Thyroid gland (tissue), 4 donors: ENCODE data around the gene PHF21A. TPM values are rescaled to one million over a fixed set of nuclear protein-coding genes. Genes with fewer than 3 reads are reported as not detected.
"Not testable (repeated sequence)": the region's sequence is repeated elsewhere in the genome, so short reads cannot be mapped to it uniquely, and the experiment has no call there.

Source experiments
- DNase-seq, 2 donors: peaks; one replicate each; pipeline ENCODE4 v3.0.0-alpha.2; 2019
- H3K27ac ChIP-seq, 3 donors: fragments of 200-600 bp; sonication (generic); 1 replicate in 2 of 3; 2 replicates in 1 of 3; pipeline ENCODE4 v1.5.1; 2016 to 2019; ENCODE audit warnings: mild to moderate bottlenecking in 1 of 3, moderate library complexity in 1 of 3
- H3K27me3 ChIP-seq: fragments of 200-600 bp; sonication (generic); one replicate; pipeline ENCODE4 v1.5.1; 2019
- H3K36me3 ChIP-seq, 2 donors: fragments of 200-600 bp; sonication (generic); one replicate each; pipeline ENCODE4 v1.5.1; 2016 to 2019
- H3K4me1 ChIP-seq, 2 donors: fragments of 200-600 bp; sonication (generic); one replicate each; pipeline ENCODE4 v1.5.1; 2017 to 2019
- H3K4me3 ChIP-seq, 3 donors: fragments of 200-600 bp; sonication (generic); replicated peaks in 1 of 3; 1 replicate in 2 of 3; 2 replicates in 1 of 3; pipeline ENCODE4 v1.5.1; 2016; ENCODE audit warnings: mild to moderate bottlenecking in 1 of 3
- H3K9me3 ChIP-seq: fragments of 200-600 bp; sonication (generic); one replicate; pipeline ENCODE4 v1.5.1; 2017
- CTCF ChIP-seq, 6 experiments: fragments of 200-600 bp in 3 of 6; fragments of 450-650 bp in 3 of 6; sonication (generic) in 3 of 6; IDR thresholded peaks; one replicate each; pipeline ENCODE4 v1.5.1; 2016 to 2019; ENCODE audit warnings: antibody characterized with exemption in 6 of 6, mild to moderate bottlenecking in 2 of 6, inconsistent platforms in 1 of 6, moderate library complexity in 1 of 6
- POLR2A ChIP-seq, 2 donors: fragments of 450-650 bp; IDR thresholded peaks; one replicate each; pipeline ENCODE4 v1.6.1; 2017; ENCODE audit warnings: antibody characterized with exemption in 2 of 2, mild to moderate bottlenecking in 2 of 2, moderate library complexity in 1 of 2
- WGBS, 2 donors: methylation state at CpG; one replicate each; pipeline ENCODE4 v1.1.5; 2017; 5-methylcytosine and 5-hydroxymethylcytosine counted together
- intact Hi-C: fragments of 100-400 bp; cut with DNase I; formaldehyde crosslinking; loops from one replicate; pipeline ENCODE4 v1.15.1; 2023
- total RNA-seq, 4 donors: library from RNA; depleted of rRNA; stranded (reverse); fragments of >200 nt; gene quantifications; one replicate each; pipeline ENCODE4 v1.2.3, GENCODE V29; 2016

PHF21A gene
- total RNA-seq, 4 donors from 2014 or later = 26.2 to 95.7 (median 64.0) TPM

- no peak for TF ChIP-seq CTCF (IDR thresholded peaks at IDR 0.05)
- no peak for TF ChIP-seq POLR2A (IDR thresholded peaks at IDR 0.05)
- WGBS, 2 donors = 97 to 98% methylated on average over 2 of the region's 2 CpGs
- H3K4me3 ChIP-seq = no peak overlapping the region
- intact Hi-C loops = no loop called here
- no peaks in the 10 kb centered on the region for H3K36me3 ChIP-seq
- DNase-seq = no peak
- no peaks in the 10 kb centered on the region for H3K9me3 ChIP-seq
- no peaks in the 10 kb centered on the region for H3K27me3 ChIP-seq
- no peak overlapping the region for H3K27ac ChIP-seq
- no peaks in the 10 kb centered on the region for H3K4me1 ChIP-seq
Measured at GRCh38 chr11:46018651-46019050, 102.6 kb downstream of the PHF21A start.

DNA sequence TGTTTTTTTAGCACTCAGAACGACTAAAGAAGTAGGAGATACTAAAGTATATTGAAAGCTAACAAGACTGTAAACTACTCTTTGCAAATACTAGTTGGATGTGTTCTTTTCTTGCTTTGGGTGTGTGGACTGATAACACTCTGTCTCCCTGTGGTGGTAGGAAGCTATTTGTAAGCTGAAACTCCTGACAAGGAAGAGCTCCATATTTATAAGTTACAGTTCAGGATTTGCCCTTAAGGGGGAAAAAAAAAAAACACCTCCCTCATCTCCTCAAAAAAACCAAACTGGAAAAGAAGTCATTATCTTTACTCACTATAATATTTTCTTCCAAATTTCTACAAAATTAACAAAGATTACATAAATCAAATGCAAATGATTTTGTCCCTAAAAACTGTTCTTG lies 103.9 kb downstream of the PHF21A start:
- intact Hi-C loops = no loop called here

DNA sequence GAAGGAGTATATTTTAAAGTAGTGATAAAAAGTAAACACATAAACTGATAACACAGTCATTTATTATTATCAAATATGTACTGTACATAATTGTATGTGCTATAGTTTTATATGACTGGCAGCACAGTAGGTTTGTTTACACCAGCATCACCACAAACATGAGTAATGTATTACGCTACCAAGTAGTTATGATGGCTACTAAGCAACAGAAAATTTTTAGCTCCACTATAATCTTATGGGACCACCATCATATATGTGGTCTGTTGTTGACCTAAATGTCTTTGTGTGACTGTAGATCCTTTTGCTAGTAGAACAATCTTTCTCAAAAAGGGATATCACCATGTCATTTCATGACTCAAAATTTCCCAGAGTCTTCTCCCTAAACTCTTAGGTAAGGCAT lies 105.3 kb downstream of the PHF21A start:
- Histone ChIP-seq H3K9me3 (no peaks in the 10 kb centered on the region), H3K4me1 (no peaks in the 10 kb centered on the region), H3K27me3 (no peaks in the 10 kb centered on the region), H3K36me3 (no peaks in the 10 kb centered on the region), H3K27ac (no peak overlapping the region), H3K4me3 (no peak overlapping the region)
- no peak for DNase-seq
- intact Hi-C loops = no loop called here
- 92 to 98% methylated on average over 1 of the region's 1 CpG for WGBS, 2 donors
- no peak for TF ChIP-seq CTCF (IDR thresholded peaks at IDR 0.05)
- TF ChIP-seq POLR2A (IDR thresholded peaks at IDR 0.05) = no peak

More for the DNA sequence above, 103.9 kb downstream of the PHF21A start:
- H3K36me3 ChIP-seq = no peaks in the 10 kb centered on the region
- WGBS, 2 donors = 70 to 84% methylated on average over 1 of the region's 1 CpG
- no peaks in the 10 kb centered on the region for H3K9me3 ChIP-seq
- no peak overlapping the region for H3K4me3 ChIP-seq
- TF ChIP-seq CTCF (IDR thresholded peaks at IDR 0.05) (no peak), POLR2A (IDR thresholded peaks at IDR 0.05) (no peak)
- no peak for DNase-seq
- no peaks in the 10 kb centered on the region for H3K4me1 ChIP-seq
- H3K27ac ChIP-seq = no peak overlapping the region
- H3K27me3 ChIP-seq = no peaks in the 10 kb centered on the region

GRCh38 chr11:46014168-46014567 lies 107.1 kb downstream of the PHF21A start:
- H3K36me3 ChIP-seq, DNase-seq, intact Hi-C loops, H3K4me3 ChIP-seq, H3K27ac ChIP-seq, H3K27me3 ChIP-seq, H3K9me3 ChIP-seq, H3K4me1 ChIP-seq: not testable (repeated sequence)

DNA sequence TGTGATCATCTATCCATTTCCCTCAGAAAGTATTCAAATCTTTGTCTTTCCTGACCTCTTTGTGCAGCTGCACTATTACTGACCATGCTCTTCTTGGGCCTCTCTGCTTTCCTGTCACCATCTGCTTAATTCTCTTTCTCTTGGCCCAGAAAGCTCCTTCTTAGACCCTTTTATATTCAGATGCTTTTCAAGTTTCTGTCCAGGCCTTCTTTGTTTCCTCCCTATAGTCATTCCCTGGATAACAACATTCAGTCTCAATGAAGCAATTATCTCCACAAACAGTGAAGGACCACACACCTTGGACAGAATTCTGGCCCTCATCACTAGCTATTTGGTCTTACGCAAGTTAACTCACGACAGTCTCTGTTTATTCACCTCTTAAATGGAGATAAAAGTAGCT lies 109.1 kb downstream of the PHF21A start:
- Histone ChIP-seq H3K4me1 (no peaks in the 10 kb centered on the region), H3K36me3 (no peaks in the 10 kb centered on the region), H3K4me3 (no peak overlapping the region), H3K27me3 (no peaks in the 10 kb centered on the region), H3K9me3 (no peaks in the 10 kb centered on the region), H3K27ac (no peak overlapping the region)
- TF ChIP-seq POLR2A (IDR thresholded peaks at IDR 0.05) (no peak), CTCF (IDR thresholded peaks at IDR 0.05) (no peak)
- intact Hi-C loops = no loop called here
- DNase-seq = no peak
- WGBS, 2 donors = 96 to 97% methylated on average over 2 of the region's 2 CpGs

DNA sequence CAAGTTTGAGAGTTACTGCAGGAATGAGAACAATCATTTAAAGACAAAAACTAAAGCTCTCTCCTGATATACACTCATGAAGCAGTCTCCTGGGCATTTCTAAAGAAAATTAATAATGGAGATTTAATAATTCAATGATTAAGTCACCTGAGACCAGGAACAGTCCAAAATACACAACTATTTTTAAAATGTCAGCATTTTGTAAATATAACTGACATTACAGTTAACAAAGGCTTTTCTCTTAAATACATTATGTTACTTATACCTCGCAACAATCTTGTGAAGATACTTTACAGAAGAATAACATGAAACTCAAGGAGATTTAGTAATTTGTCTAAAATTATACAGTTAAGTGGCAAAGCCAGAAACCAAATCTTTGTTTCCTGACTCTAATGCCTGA lies 111.2 kb downstream of the PHF21A start:
- 89 to 95% methylated on average over 1 of the region's 1 CpG for WGBS, 2 donors
- DNase-seq = no peak
- H3K4me3 ChIP-seq = no peak overlapping the region
- H3K36me3 ChIP-seq = no peaks in the 10 kb centered on the region
- no peak for TF ChIP-seq POLR2A (IDR thresholded peaks at IDR 0.05)
- TF ChIP-seq CTCF (IDR thresholded peaks at IDR 0.05) = no peak
- H3K4me1 ChIP-seq = no peaks in the 10 kb centered on the region
- H3K9me3 ChIP-seq = no peaks in the 10 kb centered on the region
- intact Hi-C loops = no loop called here
- no peak overlapping the region for H3K27ac ChIP-seq
- no peaks in the 10 kb centered on the region for H3K27me3 ChIP-seq
